HepG2 (cell line): Measurements from ENCODE around the gene LUZP1. TPM values are rescaled to one million over a fixed set of nuclear protein-coding genes. Genes with fewer than 3 reads are reported as not detected.

Experiments
- ATAC-seq: fragments of 200-7000 bp; cut with Tn5 transposase; 3 replicates; pipeline ENCODE4 v1.9.1; 2020; ENCODE audit warnings: mild to moderate bottlenecking, moderate library complexity
- BruUV-seq: library from RNA; stranded (reverse); fragments of 400-500 nt; replicated peaks from 2 replicates; lab custom pipeline; 2021; lab: Mats Ljungman, UMichigan
- CTCF ChIA-PET: fragments of 300-600 bp; formaldehyde crosslinking; extraction: SDS; loops from one replicate; lab custom pipeline; 2021; ENCODE audit warnings: low total read pairs, inconsistent platforms, low intra/inter-chr PET ratio; lab: Yijun Ruan, JAX
- POLR2A ChIA-PET: fragments of 350-600 bp; sonication (Branson Sonifier 250); formaldehyde crosslinking; loops from one replicate; lab custom pipeline; 2020; ENCODE audit warnings: antibody characterized with exemption, inconsistent platforms; lab: Yijun Ruan, JAX
- DNase-seq: peaks from one replicate; pipeline ENCODE4 v3.0.0-alpha.2; 2015; ENCODE audit warnings: low spot score
- FAIRE-seq: peaks from 3 replicates; lab custom pipeline; 2011; peaks lifted over from hg19 to GRCh38; lab: Jason Lieb, UNC
- H2AFZ ChIP-seq: one replicate; pipeline ENCODE4 v1.6.1; 2011; ENCODE audit warnings: low read length, inconsistent platforms
- H3K27ac ChIP-seq: fragments of 300-600 bp; 3 replicates; pipeline ENCODE4 v1.8.0; 2011; ENCODE audit warnings: mixed run types, mild to moderate bottlenecking, mixed read lengths, low read length, inconsistent platforms; ENCODE audit not compliant: insufficient read depth; ENCODE audit errors: extremely low read length
- H3K27me3 ChIP-seq, 2 experiments: fragments of 200-600 bp in 1 of 2; 2 replicates in 1 of 2; 3 replicates in 1 of 2; pipeline versions ENCODE4 v1.6.0 to v1.8.0; 2011; ENCODE audit warnings: low read length in 2 of 2, mild to moderate bottlenecking in 2 of 2, moderate library complexity in 2 of 2, inconsistent platforms in 1 of 2; ENCODE audit not compliant: insufficient read depth in 2 of 2, control insufficient read depth in 1 of 2
- H3K36me3 ChIP-seq, 2 experiments: fragments of 200-600 bp in 1 of 2; replicated peaks in 1 of 2; 2 replicates in 1 of 2; 3 replicates in 1 of 2; pipeline versions ENCODE4 v1.5.1 to v1.8.0; 2011; ENCODE audit warnings: low read length in 2 of 2, inconsistent platforms in 1 of 2; ENCODE audit not compliant: insufficient read depth in 2 of 2, control insufficient read depth in 1 of 2
- H3K4me1 ChIP-seq: 2 replicates; pipeline ENCODE4 v1.5.1; 2012; ENCODE audit warnings: low read length, inconsistent platforms; ENCODE audit not compliant: insufficient read depth
- H3K4me2 ChIP-seq: 2 replicates; pipeline ENCODE4 v1.6.0; 2011; ENCODE audit warnings: low read depth, low read length, inconsistent platforms
- H3K4me3 ChIP-seq, 3 experiments: fragments of 200-600 bp in 1 of 3; sonication (generic), shearing (Covaris generic) in 1 of 3; replicated peaks in 1 of 3; 2 replicates each; pipeline ENCODE4 v1.5.1; 2011 to 2016; ENCODE audit warnings: low read length in 3 of 3, inconsistent platforms in 2 of 3, low read depth in 2 of 3, mild to moderate bottlenecking in 2 of 3, control low read depth in 1 of 3, mixed read lengths in 1 of 3; ENCODE audit not compliant: insufficient read depth in 1 of 3
- H3K79me2 ChIP-seq: one replicate; pipeline ENCODE4 v1.6.1; 2011; ENCODE audit warnings: low read length, inconsistent platforms; ENCODE audit not compliant: insufficient read depth
- H3K9ac ChIP-seq: 2 replicates; pipeline ENCODE4 v1.6.0; 2011; ENCODE audit warnings: mild to moderate bottlenecking, low read depth, low read length, inconsistent platforms; ENCODE audit not compliant: insufficient read depth
- H3K9me3 ChIP-seq: 2 replicates; pipeline ENCODE4 v1.5.1; 2012; ENCODE audit warnings: mild to moderate bottlenecking, low read length
- H4K20me1 ChIP-seq: 2 replicates; pipeline ENCODE4 v1.6.0; 2011; ENCODE audit warnings: inconsistent platforms, mild to moderate bottlenecking, low read length, moderate library complexity; ENCODE audit not compliant: insufficient read depth
- ATF7 ChIP-seq, 2 experiments: fragments of 450-650 bp in 1 of 2; sonication (generic) in 1 of 2; formaldehyde crosslinking in 1 of 2; IDR thresholded peaks; 2 replicates each; pipeline versions ENCODE4 v1.4.0 to v1.6.1; 2016 to 2020; ENCODE audit warnings: antibody characterized with exemption in 1 of 2, mild to moderate bottlenecking in 1 of 2, missing genetic modification reagents in 1 of 2
- ONECUT2 ChIP-seq: sonication (generic); formaldehyde crosslinking; IDR thresholded peaks from 2 replicates; pipeline ENCODE4 v1.4.0; 2020; ENCODE audit warnings: missing genetic modification reagents
- POLR2A ChIP-seq, 2 experiments: IDR thresholded peaks; 2 replicates each; pipeline ENCODE4 v1.6.1; 2011; ENCODE audit warnings: low read depth in 2 of 2, low read length in 2 of 2, mild to moderate bottlenecking in 1 of 2, moderate library complexity in 1 of 2; ENCODE audit not compliant: insufficient read depth in 1 of 2
- POLR2AphosphoS5 ChIP-seq: IDR thresholded peaks from 2 replicates; pipeline ENCODE4 v1.6.1; 2012; ENCODE audit warnings: low read depth, low read length
- POLR2G ChIP-seq: fragments of 200-400 bp; formaldehyde crosslinking; IDR thresholded peaks from 2 replicates; pipeline ENCODE4 v1.6.1; 2018; ENCODE audit warnings: mild to moderate bottlenecking, low read depth, low read length, moderate library complexity
- RBM22 ChIP-seq: fragments of 200-400 bp; formaldehyde crosslinking; optimal IDR thresholded peaks from 2 replicates; pipeline ENCODE3; 2017; ENCODE audit warnings: mild to moderate bottlenecking, low read length, moderate library complexity
- SMYD3 ChIP-seq: sonication (generic); formaldehyde crosslinking; IDR thresholded peaks from 2 replicates; pipeline ENCODE4 v1.8.1; 2023; ENCODE audit warnings: mild to moderate bottlenecking, missing genetic modification reagents
- WGBS: methylation state at CpG from one replicate; pipeline ENCODE4 v1.1.6; 2017; ENCODE audit warnings: low lambda C conversion rate; 5-methylcytosine and 5-hydroxymethylcytosine counted together
- in situ Hi-C: cut with HindIII; loops from 2 replicates; pipeline ENCODE4 v1.10.0; 2017; ENCODE audit warnings: low pct_unique_long_range_greater_than_20kb; ENCODE audit not compliant: extremely low pct_ligation_motif_present
- intact Hi-C: fragments of 100-400 bp; cut with micrococcal nuclease; formaldehyde crosslinking; loops from one replicate; pipeline ENCODE4 v1.10.0; 2022; ENCODE audit not compliant: unreplicated experiment
- polyA plus RNA-seq, 8 experiments: library from polyadenylated mRNA; depleted of rRNA in 3 of 8; stranded (reverse) in 7 of 8; unstranded in 1 of 8; fragments of >200 nt; fragmentation: Illumina TruSeq in 4 of 8; extraction: Trizol in 4 of 8; gene quantifications; 2 replicates each; pipeline versions ENCODE4 v1.2.1 to v1.2.3, GENCODE V29; 2011 to 2016; ENCODE audit warnings: low read depth in 4 of 8, missing spikeins in 1 of 8, mixed read lengths in 1 of 8; ENCODE audit not compliant: insufficient read depth in 1 of 8
- total RNA-seq, 5 experiments: library from RNA; depleted of rRNA; stranded (reverse); fragments of >200 nt; fragmentation: Illumina TruSeq; extraction: Trizol; gene quantifications; 2 replicates each; pipeline ENCODE4 v1.2.3, GENCODE V29; 2016; ENCODE audit warnings: low read depth in 1 of 5
- TF ChIP-seq, protein P1 (sequence below): sonication (generic); formaldehyde crosslinking; IDR thresholded peaks from 2 replicates; pipeline ENCODE4 v1.5.0; 2020; ENCODE audit warnings: mild to moderate bottlenecking, missing genetic modification reagents
- TF ChIP-seq, protein P2 (sequence below): sonication (generic); formaldehyde crosslinking; IDR thresholded peaks from 2 replicates; pipeline ENCODE4 v1.8.1; 2023; ENCODE audit warnings: mild to moderate bottlenecking, inconsistent platforms, moderate library complexity, missing genetic modification reagents, borderline replicate concordance
- TF ChIP-seq, protein P3 (sequence below): sonication (generic); formaldehyde crosslinking; IDR thresholded peaks from 2 replicates; pipeline ENCODE4 v1.4.0; 2020; ENCODE audit warnings: missing genetic modification reagents
- TF ChIP-seq, protein P4 (sequence below): sonication (generic); formaldehyde crosslinking; IDR thresholded peaks from 2 replicates; pipeline ENCODE4 v1.5.1; 2020; ENCODE audit warnings: mild to moderate bottlenecking, missing genetic modification reagents, borderline replicate concordance

The LUZP1 gene
- total and polyA plus RNA-seq, 2 of the 13 experiments (the other 11 are each of a cell fraction or from before 2014, with no cell fraction given): 6.9 to 12.7 TPM

DNA sequence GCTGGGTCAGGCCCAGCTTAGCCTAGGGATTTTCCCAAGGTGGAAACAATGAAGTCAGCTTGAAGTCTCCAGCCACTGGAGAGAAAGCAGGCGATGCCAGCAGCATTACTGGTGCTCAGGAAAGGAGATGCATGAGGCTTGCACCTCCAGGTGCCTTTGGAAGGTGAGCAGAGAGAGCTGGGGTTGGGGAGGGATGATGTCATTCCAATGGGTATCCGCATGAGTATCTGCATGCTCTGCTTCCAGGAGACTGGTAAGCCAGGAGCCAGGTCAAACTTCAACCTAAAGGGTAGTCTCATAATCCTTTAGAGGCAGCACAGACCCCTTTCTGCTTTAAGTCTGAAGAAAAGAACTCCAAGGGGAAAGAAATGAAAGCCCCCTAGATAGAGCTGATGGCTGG lies 80.6 kb downstream of the LUZP1 start:
- no TSS peak for BruUV-seq
- ChIA-PET POLR2A (no interaction called here), CTCF (no interaction called here)
- no peak overlapping the region for H3K4me2 ChIP-seq
- H3K9me3 ChIP-seq: no peaks in the 10 kb centered on the region
- TF ChIP-seq, protein P1, sequence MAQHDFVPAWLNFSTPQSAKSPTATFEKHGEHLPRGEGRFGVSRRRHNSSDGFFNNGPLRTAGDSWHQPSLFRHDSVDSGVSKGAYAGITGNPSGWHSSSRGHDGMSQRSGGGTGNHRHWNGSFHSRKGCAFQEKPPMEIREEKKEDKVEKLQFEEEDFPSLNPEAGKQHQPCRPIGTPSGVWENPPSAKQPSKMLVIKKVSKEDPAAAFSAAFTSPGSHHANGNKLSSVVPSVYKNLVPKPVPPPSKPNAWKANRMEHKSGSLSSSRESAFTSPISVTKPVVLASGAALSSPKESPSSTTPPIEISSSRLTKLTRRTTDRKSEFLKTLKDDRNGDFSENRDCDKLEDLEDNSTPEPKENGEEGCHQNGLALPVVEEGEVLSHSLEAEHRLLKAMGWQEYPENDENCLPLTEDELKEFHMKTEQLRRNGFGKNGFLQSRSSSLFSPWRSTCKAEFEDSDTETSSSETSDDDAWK (CRISPR knock-in tag): no peak
- peak; percentile 79 for TF ChIP-seq ATF7 (IDR thresholded peaks at IDR 0.05)
- no peak for TF ChIP-seq ATF7 (CRISPR knock-in tag; IDR thresholded peaks at IDR 0.05)
- no peak for TF ChIP-seq POLR2AphosphoS5
- TF ChIP-seq, protein P2, sequence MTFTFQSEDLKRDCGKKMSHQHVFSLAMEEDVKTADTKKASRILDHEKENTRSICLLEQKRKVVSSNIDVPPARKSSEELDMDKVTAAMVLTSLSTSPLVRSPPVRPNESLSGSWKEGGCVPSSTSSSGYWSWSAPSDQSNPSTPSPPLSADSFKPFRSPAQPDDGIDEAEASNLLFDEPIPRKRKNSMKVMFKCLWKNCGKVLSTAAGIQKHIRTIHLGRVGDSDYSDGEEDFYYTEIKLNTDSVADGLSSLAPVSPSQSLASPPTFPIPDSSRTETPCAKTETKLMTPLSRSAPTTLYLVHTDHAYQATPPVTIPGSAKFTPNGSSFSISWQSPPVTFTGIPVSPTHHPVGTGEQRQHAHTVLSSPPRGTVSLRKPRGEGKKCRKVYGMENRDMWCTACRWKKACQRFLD (CRISPR knock-in tag): no peak
- no peak overlapping the region for H3K9ac ChIP-seq
- no peak for DNase-seq
- no peak for FAIRE-seq
- intact Hi-C loops: no loop called here
- H3K36me3 ChIP-seq: peaks cover 42 to 79% of the 10 kb centered on the region in 2 experiments
- no peaks in the 10 kb centered on the region for H3K4me1 ChIP-seq
- H4K20me1 ChIP-seq: no peaks in the 10 kb centered on the region
- no peaks in the 10 kb centered on the region for H3K27me3 ChIP-seq
- no peak for ATAC-seq
- in situ Hi-C loops: loop anchor here (10.0 kb wide), 1 partner anchor 113 kb away; the partner anchor contains the start of gene LACTBL1
- H3K27ac ChIP-seq: no peak overlapping the region
- H3K79me2 ChIP-seq: no peaks in the 10 kb centered on the region
- no peak overlapping the region for H3K4me3 ChIP-seq
- 96% methylated on average over 2 of the region's 2 CpGs for WGBS
- H2AFZ ChIP-seq: no peak overlapping the region

GRCh38 chr1:23085696-23086095 lies 83.0 kb downstream of the LUZP1 start:
- ATAC-seq: no peak
- Histone ChIP-seq H3K79me2 (no peaks in the 10 kb centered on the region), H3K4me2 (no peak overlapping the region), H3K27me3 (no peaks in the 10 kb centered on the region), H3K36me3 (peaks cover 37 to 80% of the 10 kb centered on the region in 2 experiments), H4K20me1 (no peaks in the 10 kb centered on the region), H3K9me3 (no peaks in the 10 kb centered on the region), H3K4me3 (no peak overlapping the region), H3K27ac (no peak overlapping the region), H3K4me1 (no peaks in the 10 kb centered on the region), H3K9ac (no peak overlapping the region), H2AFZ (no peak overlapping the region)
- 89% methylated on average over 3 of the region's 3 CpGs for WGBS
- intact Hi-C loops (no loop called here), in situ Hi-C loops (loop anchor here (10.0 kb wide), 1 partner anchor 111 kb away; the partner anchor contains the start of gene LACTBL1)
- FAIRE-seq: no peak
- BruUV-seq: no TSS peak
- ChIA-PET POLR2A (no interaction called here), CTCF (interaction anchor here (0.6 kb wide), 1 partner anchor 109 kb away, joined by 3 read pairs; no protein-coding TSS in a partner anchor)
- DNase-seq: no peak
- no peak for TF ChIP-seq SMYD3
- no peak for TF ChIP-seq ONECUT2
- TF ChIP-seq, protein P3, sequence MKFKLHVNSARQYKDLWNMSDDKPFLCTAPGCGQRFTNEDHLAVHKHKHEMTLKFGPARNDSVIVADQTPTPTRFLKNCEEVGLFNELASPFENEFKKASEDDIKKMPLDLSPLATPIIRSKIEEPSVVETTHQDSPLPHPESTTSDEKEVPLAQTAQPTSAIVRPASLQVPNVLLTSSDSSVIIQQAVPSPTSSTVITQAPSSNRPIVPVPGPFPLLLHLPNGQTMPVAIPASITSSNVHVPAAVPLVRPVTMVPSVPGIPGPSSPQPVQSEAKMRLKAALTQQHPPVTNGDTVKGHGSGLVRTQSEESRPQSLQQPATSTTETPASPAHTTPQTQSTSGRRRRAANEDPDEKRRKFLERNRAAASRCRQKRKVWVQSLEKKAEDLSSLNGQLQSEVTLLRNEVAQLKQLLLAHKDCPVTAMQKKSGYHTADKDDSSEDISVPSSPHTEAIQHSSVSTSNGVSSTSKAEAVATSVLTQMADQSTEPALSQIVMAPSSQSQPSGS (CRISPR knock-in tag): no peak
- peak; percentile 11; the same call in 1 of the 2 replicates for TF ChIP-seq POLR2G
- peak; percentile 50 for TF ChIP-seq RBM22
- 0 out of 4 replicates have a peak, but pooled peaks of 1 of the 2 experiments have one; percentile 15 for TF ChIP-seq POLR2A (IDR thresholded peaks at IDR 0.05; ENCODE audit: insufficient read depth in 1 of 2, low read depth in 2 of 2, low read length in 2 of 2)
- TF ChIP-seq, protein P4, sequence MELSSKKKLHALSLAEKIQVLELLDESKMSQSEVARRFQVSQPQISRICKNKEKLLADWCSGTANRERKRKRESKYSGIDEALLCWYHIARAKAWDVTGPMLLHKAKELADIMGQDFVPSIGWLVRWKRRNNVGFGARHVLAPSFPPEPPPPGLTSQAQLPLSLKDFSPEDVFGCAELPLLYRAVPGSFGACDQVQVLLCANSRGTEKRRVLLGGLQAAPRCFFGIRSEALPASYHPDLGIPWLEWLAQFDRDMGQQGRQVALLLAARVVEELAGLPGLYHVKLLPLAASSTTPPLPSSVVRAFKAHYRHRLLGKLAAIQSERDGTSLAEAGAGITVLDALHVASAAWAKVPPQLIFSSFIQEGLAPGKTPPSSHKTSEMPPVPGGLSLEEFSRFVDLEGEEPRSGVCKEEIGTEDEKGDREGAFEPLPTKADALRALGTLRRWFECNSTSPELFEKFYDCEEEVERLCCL (CRISPR knock-in tag): no peak
